Astrocyte (in vitro differentiated cells and primary cell): ENCODE results near the gene LRRC4C.

Source experiments
- CTCF ChIP-seq: IDR thresholded peaks from 2 replicates; pipeline ENCODE4 v1.5.1; 2011; ENCODE audit warnings: low read depth, mild to moderate bottlenecking, inconsistent platforms, low read length, moderate library complexity; ENCODE audit not compliant: insufficient read depth
- EZH2 ChIP-seq: IDR thresholded peaks from 2 replicates; pipeline ENCODE4 v1.6.1; 2012; ENCODE audit warnings: mild to moderate bottlenecking, low read length, inconsistent platforms; ENCODE audit not compliant: insufficient read depth

GRCh38 chr11:41319434-41319833 is 140.0 kb downstream of the LRRC4C start:
- TF ChIP-seq CTCF, result no peak
- no peak for TF ChIP-seq EZH2
